Heart right ventricle (tissue), 16 donors: ENCODE results near the gene SPON2. TPM values are rescaled to one million over a fixed set of nuclear protein-coding genes. Genes with fewer than 3 reads are reported as not detected.
A peak's percentile ranks its signal among the peaks of the same experiment; 100 is the strongest.

Source experiments
- ATAC-seq, 8 donors: fragments of 200-7000 bp; cut with Tn5 transposase; one replicate each; pipeline ENCODE4 v1.9.1; 2020; ENCODE audit warnings: mild to moderate bottlenecking in 8 of 8, moderate library complexity in 8 of 8, moderate number of reproducible peaks in 1 of 8
- DNase-seq, 2 donors: peaks; one replicate each; pipeline ENCODE4 v3.0.0-alpha.2; 2020
- H3K27ac ChIP-seq, 10 donors: fragments of 200-600 bp; sonication (generic) in 2 of 10; one replicate each; pipeline versions ENCODE4 v1.5.0 to v1.8.0; 2020 to 2022; ENCODE audit warnings: mild to moderate bottlenecking in 3 of 10
- H3K27me3 ChIP-seq, 7 donors: fragments of 200-600 bp; one replicate each; pipeline ENCODE4 v1.8.0; 2021 to 2022; ENCODE audit warnings: mild to moderate bottlenecking in 2 of 7
- H3K36me3 ChIP-seq, 9 donors: fragments of 200-600 bp; sonication (generic) in 1 of 9; one replicate each; pipeline versions ENCODE4 v1.5.0 to v1.8.0; 2020 to 2022; ENCODE audit warnings: mild to moderate bottlenecking in 2 of 9
- H3K4me1 ChIP-seq, 9 donors: fragments of 200-600 bp; sonication (generic) in 1 of 9; one replicate each; pipeline versions ENCODE4 v1.5.0 to v1.8.0; 2020 to 2022; ENCODE audit warnings: mild to moderate bottlenecking in 4 of 9
- H3K4me3 ChIP-seq, 10 donors: fragments of 200-600 bp; sonication (generic) in 2 of 10; one replicate each; pipeline versions ENCODE4 v1.5.0 to v1.8.0; 2020 to 2022; ENCODE audit warnings: mild to moderate bottlenecking in 7 of 10, moderate library complexity in 2 of 10
- H3K9me3 ChIP-seq, 11 donors: fragments of 200-600 bp in 10 of 11; sonication (generic) in 2 of 11; one replicate each; pipeline versions ENCODE4 v1.5.0 to v1.8.0; 2013 to 2022; ENCODE audit warnings: mild to moderate bottlenecking in 2 of 11, control low read depth in 1 of 11, moderate library complexity in 1 of 11
- CTCF ChIP-seq, 9 donors: fragments of 200-600 bp; sonication (generic) in 2 of 9; IDR thresholded peaks; one replicate each; pipeline versions ENCODE4 v1.5.0 to v1.8.0; 2021 to 2022; ENCODE audit warnings: antibody characterized with exemption in 9 of 9, mild to moderate bottlenecking in 5 of 9, moderate library complexity in 1 of 9
- WGBS, 2 donors: extraction: QIAGEN DNeasy Blood & Tissue Kit; methylation state at CpG; one replicate each; pipeline ENCODE4 v1.1.7; 2013; ENCODE audit warnings: inconsistent platforms in 1 of 2; 5-methylcytosine and 5-hydroxymethylcytosine counted together
- intact Hi-C, 10 donors: fragments of 100-400 bp; cut with DNase I; formaldehyde crosslinking; loops; one replicate each; pipeline versions ENCODE4 v1.11.1 to v1.14.2; 2022
- polyA plus RNA-seq, 2 donors: library from polyadenylated mRNA; stranded (reverse); fragments of 200-250 nt; gene quantifications; one replicate each; pipeline ENCODE4 v1.2.3, GENCODE V29; 2013
- total RNA-seq, 10 donors: library from RNA; stranded (reverse); fragmentation: NEBNext Ultra II Directional in 3 of 10; extraction: Animal tissue kit (Norgen Biotek cat#: 25700) in 3 of 10; gene quantifications; one replicate each; pipeline versions ENCODE4 v1.2.1 to v1.2.4, GENCODE V29; 2021 to 2023
- donor health status: Arrhythmogenic right ventricular cardiomyopathy.
- donor health status: ischemic (EF 13 %, LVEDD 7.1; RV severe dilation, severe dysfunction).
- donor health status: healthy with polysubstance abuse.
- donor health status: DM: no; HTN: yes; CAD: no.
- donor health status: DM: no; HTN: no; CAD: no.
- donor health status: ischemic (EF 25% LVEDD 6.9; RV normal size, moderate dysfunction).
- donor health status: ischemic (EF 25% LVEDD 5.7; RV mildly dilated, moderate dysfunction).
- donor health status: healthy.
- donor health status: DM: yes; HTN: yes; CAD: no.
- donor health status: Ischemic cardiomyopathy.
- donor health status: ischemic (EF 35%, LVEDD 5.7; RV mildly dilated, moderate dysfunction).
- donor health status: nonischemic (EF 11% LVEDD 7.7; RV severe dilation, severe dysfunction).
- donor health status: DM: yes; HTN: yes; CAD: no.
- donor health status: PGD.
- donor health status: ischemic (EF 29% LVEDD 5.4; RV normal size, mild dysfunction).
- donor health status: nonischemic (EF 23%, LVEDD 6.1; RV moderate dilation, normal function).

The SPON2 gene
- total and polyA plus RNA-seq, 12 donors, result 5.3 to 40.5 (median 12.1) TPM

GRCh38 chr4:1153567-1154090 lies 18.8 kb downstream of the SPON2 start:
- H3K4me1 ChIP-seq, result peaks cover 0 to 15% (median 8%) of the 10 kb centered on the region in 9 donors
- WGBS, 2 donors, result 63 to 69% methylated on average over 11 of the region's 11 CpGs
- DNase-seq, result no peak
- intact Hi-C loops, result no loop called here
- no peak overlapping the region for H3K4me3 ChIP-seq
- peaks cover 0 to 25% (median 10%) of the 10 kb centered on the region in 7 donors for H3K27me3 ChIP-seq
- ATAC-seq, result no peak
- H3K36me3 ChIP-seq, result no peaks in the 10 kb centered on the region
- TF ChIP-seq CTCF (IDR thresholded peaks at IDR 0.05), result no peak
- peaks cover 0 to 15% (median 11%) of the 10 kb centered on the region in 11 donors for H3K9me3 ChIP-seq
- no peak overlapping the region for H3K27ac ChIP-seq

GRCh38 chr4:1152290-1152689 lies 20.1 kb downstream of the SPON2 start:
- Histone ChIP-seq H3K27ac (no peak overlapping the region), H3K4me1 (peaks cover 0 to 15% (median 8%) of the 10 kb centered on the region in 9 donors), H3K9me3 (peaks cover 0 to 2% (median 0%) of the 10 kb centered on the region in 11 donors), H3K4me3 (no peak overlapping the region), H3K36me3 (no peaks in the 10 kb centered on the region), H3K27me3 (peaks cover 0 to 25% (median 10%) of the 10 kb centered on the region in 7 donors)
- WGBS, 2 donors, result 68 to 70% methylated on average over 6 of the region's 6 CpGs
- intact Hi-C loops, result no loop called here
- DNase-seq (no peak), ATAC-seq (no peak)
- TF ChIP-seq CTCF (IDR thresholded peaks at IDR 0.05), result no peak

GRCh38 chr4:1151541-1151940 lies 20.8 kb downstream of the SPON2 start:
- H3K27me3 ChIP-seq, result peaks cover 0 to 25% (median 10%) of the 10 kb centered on the region in 7 donors
- DNase-seq (no peak), ATAC-seq (no peak)
- no peak overlapping the region for H3K4me3 ChIP-seq
- no peaks in the 10 kb centered on the region for H3K36me3 ChIP-seq
- 88 to 97% methylated on average over 6 of the region's 6 CpGs for WGBS, 2 donors
- peaks cover 0 to 15% (median 8%) of the 10 kb centered on the region in 9 donors for H3K4me1 ChIP-seq
- H3K27ac ChIP-seq, result no peak overlapping the region
- intact Hi-C loops, result no loop called here
- no peak for TF ChIP-seq CTCF (IDR thresholded peaks at IDR 0.05)
- H3K9me3 ChIP-seq, result no peaks in the 10 kb centered on the region

- intact Hi-C loops, result no loop called here
- no peak for TF ChIP-seq CTCF (IDR thresholded peaks at IDR 0.05)
- peaks cover 0 to 15% (median 8%) of the 10 kb centered on the region in 9 donors for H3K4me1 ChIP-seq
- no peaks in the 10 kb centered on the region for H3K9me3 ChIP-seq
- no peak for DNase-seq
- peaks cover 0 to 25% (median 10%) of the 10 kb centered on the region in 7 donors for H3K27me3 ChIP-seq
- 74 to 96% methylated on average over 3 of the region's 3 CpGs for WGBS, 2 donors
- no peaks in the 10 kb centered on the region for H3K36me3 ChIP-seq
- no peak overlapping the region for H3K27ac ChIP-seq
- H3K4me3 ChIP-seq, result no peak overlapping the region
- ATAC-seq, result peak in 1 of 8 donors; percentile 33
These were observed 21.5 kb downstream of the SPON2 start for GRCh38 chr4:1150875-1151274.
